Keratinocyte (primary cell): ENCODE measurements around the gene CBX8.

ENCODE experiments used
- CTCF ChIP-seq, 3 experiments: IDR thresholded peaks in 1 of 3; conservative IDR thresholded peaks in 1 of 3; optimal IDR thresholded peaks in 1 of 3; 2 replicates in 2 of 3; 3 replicates in 1 of 3; pipeline versions ENCODE3 to v1.5.1; 2011; ENCODE audit warnings: low read length in 3 of 3, mild to moderate bottlenecking in 3 of 3, moderate library complexity in 2 of 3, control low read depth in 1 of 3, inconsistent platforms in 1 of 3; ENCODE audit not compliant: insufficient read depth in 2 of 3; ENCODE audit errors: extremely low read depth in 1 of 3
- EZH2 ChIP-seq: IDR thresholded peaks from one replicate; pipeline ENCODE4 v1.6.1; 2012; ENCODE audit warnings: inconsistent platforms, mild to moderate bottlenecking, low read length, moderate library complexity

GRCh38 chr17:79777120-79777893, 19.6 kb downstream of the CBX8 start:
- TF ChIP-seq CTCF (optimal IDR thresholded peaks at IDR 0.05 in 1 of 3, IDR thresholded peaks at IDR 0.05 in 1 of 3, conservative IDR thresholded peaks at IDR 0.05 in 1 of 3; ENCODE audit: extremely low read depth in 1 of 3, insufficient read depth in 2 of 3, low read length in 3 of 3) (peak in 1 of 3 experiments; percentile 50), EZH2 (no peak)
